Activated CD4-positive, alpha-beta T cell treated with anti-CD3 and anti-CD28 coated beads, Interleukin-2, amount 50 U/mL, for 1 hour (primary cell): Measurements from ENCODE around the gene BDKRB1.
"Not testable (repeated sequence)": the region's sequence is repeated elsewhere in the genome, so short reads cannot be mapped to it uniquely, and the experiment has no call there.

ENCODE experiments used
- DNase-seq: peaks from one replicate; pipeline ENCODE4 v3.0.0-alpha.2; 2020

Gene BDKRB1

GRCh38 chr14:96235426-96235825 lies 20.6 kb upstream of the BDKRB1 start:
- no peak for DNase-seq

DNA sequence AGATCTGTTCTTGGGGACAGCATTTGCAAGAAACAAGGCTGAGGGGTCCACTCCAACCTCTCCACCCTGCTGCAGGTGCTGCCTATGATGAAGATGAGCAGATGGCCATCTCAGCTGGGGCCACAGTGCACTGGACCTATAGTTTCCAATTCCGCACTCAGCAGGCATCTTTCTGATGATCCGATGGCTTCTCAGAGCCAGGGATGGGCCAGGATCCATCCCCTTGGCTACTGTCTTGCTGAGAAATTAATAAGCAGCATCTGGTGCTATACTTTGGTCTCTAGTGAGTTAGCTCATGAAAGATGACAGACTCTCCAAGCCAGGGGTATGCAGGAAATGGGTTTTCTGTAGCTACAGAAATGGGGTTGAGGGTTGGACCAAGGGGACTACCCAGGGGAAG lies 18.4 kb upstream of the BDKRB1 start:
- no peak for DNase-seq

GRCh38 chr14:96238676-96239265 lies 17.2 kb upstream of the BDKRB1 start:
- DNase-seq: no peak

DNA sequence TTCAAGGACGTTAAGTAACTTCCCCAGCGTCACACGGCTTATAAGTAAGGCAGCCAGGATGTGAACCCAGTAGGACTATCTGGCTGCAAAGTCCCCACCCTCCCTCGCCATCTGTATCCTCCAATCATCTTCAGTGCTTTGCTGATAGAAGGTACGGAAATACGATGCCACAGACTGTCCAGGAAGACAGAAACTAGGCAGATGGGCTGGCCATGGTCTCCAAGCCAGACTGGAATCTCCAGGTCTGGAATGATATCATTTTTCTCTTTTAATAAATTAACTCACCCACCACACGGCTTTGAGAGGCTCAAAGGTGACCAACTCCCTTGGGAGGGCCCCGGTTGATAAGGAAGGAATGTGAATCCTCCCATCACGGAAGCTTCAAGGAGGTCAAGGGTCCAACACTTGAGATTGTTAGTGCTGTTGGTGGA lies 16.3 kb upstream of the BDKRB1 start:
- no peak for DNase-seq

DNA sequence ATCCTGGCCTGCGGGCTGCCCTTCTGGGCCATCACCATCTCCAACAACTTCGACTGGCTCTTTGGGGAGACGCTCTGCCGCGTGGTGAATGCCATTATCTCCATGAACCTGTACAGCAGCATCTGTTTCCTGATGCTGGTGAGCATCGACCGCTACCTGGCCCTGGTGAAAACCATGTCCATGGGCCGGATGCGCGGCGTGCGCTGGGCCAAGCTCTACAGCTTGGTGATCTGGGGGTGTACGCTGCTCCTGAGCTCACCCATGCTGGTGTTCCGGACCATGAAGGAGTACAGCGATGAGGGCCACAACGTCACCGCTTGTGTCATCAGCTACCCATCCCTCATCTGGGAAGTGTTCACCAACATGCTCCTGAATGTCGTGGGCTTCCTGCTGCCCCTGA lies 15.4 kb upstream of the BDKRB1 start:
- DNase-seq: no peak

DNA sequence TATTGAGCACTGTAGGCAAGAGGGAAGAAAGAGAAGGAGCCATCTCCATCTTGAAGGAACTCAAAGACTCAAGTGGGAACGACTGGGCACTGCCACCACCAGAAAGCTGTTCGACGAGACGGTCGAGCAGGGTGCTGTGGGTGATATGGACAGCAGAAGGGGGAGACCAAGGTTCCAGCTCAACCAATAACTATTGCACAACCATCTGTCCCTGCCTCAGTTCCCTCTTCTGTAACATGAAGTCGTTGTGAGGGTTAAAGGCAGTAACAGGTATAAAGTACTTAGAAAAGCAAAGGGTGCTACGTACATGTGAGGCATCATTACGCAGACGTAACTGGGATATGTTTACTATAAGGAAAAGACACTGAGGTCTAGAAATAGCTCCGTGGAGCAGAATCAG lies 13.9 kb upstream of the BDKRB1 start:
- no peak for DNase-seq

- DNase-seq: no peak
Measured at GRCh38 chr14:96243785-96244184, 12.2 kb upstream of the BDKRB1 start.

DNA sequence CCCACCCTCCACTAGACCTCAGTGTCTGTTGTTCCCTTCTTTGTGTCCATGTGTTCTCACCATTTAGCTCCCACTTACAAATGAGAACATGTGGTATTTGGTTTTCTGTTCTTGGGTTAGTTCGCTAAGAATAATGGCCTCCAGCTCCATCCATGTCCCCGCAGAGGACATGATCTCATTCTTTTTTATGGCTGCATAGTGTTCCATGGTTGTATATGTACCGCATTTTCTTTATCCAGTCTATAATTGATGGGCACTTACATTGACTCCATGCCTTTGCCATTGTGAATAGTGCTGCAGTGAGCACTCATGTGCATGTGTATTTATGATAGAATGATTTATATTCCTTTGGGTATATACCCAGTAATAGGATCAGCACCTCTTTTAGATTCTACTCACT lies 10.9 kb upstream of the BDKRB1 start:
- not testable (repeated sequence) for DNase-seq

- no peak for DNase-seq
Measured at GRCh38 chr14:96245710-96246538, 10.1 kb upstream of the BDKRB1 start.

DNA sequence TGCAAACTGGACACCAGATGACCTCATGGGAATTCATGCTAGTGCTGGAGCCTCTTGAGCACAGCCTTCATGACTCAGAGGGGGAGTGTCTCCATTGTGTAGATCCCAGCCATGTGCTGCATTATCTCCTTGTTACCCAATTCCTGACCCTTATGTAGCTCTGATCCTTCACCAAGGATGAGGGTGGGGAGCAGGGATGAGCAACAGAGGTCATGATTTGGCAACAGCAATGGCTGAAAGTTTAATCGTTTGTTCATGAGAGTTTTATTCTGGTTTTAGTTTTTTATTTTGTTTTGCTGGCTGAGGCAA lies 9.5 kb upstream of the BDKRB1 start:
- DNase-seq: no peak

DNA sequence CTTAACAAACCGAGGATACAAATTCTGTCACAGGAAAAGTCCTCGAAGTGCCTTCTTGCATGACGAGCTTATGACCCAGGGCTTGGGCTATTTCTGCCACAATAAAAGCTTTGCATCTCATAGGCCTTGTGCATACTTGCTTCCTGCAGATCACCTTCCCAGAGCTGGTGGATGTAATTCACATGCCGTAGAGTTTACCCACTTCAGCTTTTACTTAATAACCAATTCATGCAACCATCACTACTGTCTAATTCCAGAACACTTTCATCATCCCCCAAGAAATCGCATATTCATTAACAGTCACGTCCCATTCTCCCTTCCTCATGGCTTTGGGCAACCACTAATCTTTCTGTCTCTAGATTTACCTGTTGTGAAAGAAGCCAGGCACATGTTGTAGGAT lies 9.0 kb upstream of the BDKRB1 start:
- no peak for DNase-seq

- no peak for DNase-seq
Measured at GRCh38 chr14:96249029-96249428, 7.0 kb upstream of the BDKRB1 start.

- DNase-seq: no peak
Measured at GRCh38 chr14:96250485-96250884, 5.5 kb upstream of the BDKRB1 start.

DNA sequence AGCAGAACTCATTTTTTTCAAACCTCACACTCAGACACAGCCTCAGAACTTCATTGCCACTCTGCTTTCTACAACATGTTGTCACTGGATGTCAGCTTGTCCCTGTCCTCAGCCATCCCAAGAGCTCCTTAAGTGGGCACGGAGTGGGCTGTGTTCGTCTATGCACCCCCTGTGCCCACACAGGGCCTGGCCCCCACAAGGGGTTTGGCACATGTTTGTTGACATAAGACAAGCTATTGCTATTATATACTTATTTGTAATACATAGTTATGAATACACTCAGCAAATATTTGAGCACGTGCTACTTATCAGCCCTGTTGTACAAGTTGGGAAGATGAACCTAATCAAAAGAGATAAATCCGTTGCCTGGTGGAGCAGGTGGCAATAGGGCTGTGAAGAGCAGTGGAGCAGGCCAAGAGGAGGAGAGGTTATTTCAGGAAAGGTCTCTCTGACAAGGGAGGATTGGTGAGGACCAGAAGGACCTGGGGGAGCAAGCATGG lies 4.3 kb upstream of the BDKRB1 start:
- no peak for DNase-seq

DNA sequence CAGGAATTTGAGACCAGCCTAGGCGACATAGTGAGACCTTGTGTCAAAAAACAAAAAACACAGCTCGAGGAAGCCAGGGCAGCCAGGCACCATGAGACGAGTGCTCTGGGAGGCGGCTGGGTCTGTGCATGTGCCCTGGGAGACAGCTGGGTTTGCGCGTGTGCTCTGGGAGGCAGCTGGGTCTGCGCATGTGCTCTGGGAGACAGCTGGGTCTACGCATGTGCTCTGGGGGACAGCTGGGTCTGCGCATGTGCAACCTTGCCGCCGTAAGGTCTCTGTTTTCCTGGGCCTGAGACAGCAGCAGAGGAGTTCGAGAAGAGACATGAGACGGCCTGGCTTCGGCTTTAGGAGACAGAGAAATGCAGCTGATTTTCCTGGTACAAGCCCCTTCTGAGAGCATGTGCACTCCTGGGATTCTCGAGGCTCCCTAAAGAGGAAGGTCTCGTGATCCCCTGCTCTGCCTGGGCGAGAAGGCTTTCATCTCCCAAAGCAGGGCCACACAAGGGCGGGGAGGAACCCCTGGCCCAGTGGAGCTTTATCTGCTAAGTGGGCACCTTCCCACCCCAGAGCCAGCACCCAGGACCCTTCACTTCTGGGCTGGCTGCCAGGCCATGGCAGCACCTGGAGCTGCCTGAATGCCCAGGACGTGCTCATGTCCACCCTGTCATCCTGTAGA lies 3.5 kb upstream of the BDKRB1 start:
- no peak for DNase-seq

DNA sequence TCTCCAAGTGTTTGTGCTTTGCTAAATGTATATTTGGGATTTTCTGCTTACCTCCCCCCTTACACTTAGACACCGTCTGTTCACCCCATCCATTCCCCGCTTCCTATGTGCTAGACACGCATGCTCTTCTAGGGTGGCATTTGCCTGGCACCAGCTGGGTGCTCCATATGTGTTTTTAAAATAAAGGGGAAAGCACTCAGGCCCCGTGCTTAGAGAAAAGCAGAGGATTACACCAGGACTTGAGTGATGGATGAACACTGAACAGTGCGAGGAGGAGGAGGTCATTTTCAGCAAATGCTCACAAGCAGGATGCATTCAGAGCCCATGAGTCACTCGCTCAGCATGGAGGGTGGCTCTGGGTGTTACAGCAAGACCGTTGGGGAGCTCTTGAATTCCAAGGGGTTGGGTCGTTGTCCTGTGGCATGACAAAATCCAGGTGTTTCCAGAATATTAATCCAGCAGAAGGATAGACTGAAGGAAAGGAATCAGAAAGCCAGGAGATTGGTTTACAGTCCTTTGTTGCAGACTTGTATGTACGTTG lies 2.9 kb upstream of the BDKRB1 start:
- DNase-seq: no peak

DNA sequence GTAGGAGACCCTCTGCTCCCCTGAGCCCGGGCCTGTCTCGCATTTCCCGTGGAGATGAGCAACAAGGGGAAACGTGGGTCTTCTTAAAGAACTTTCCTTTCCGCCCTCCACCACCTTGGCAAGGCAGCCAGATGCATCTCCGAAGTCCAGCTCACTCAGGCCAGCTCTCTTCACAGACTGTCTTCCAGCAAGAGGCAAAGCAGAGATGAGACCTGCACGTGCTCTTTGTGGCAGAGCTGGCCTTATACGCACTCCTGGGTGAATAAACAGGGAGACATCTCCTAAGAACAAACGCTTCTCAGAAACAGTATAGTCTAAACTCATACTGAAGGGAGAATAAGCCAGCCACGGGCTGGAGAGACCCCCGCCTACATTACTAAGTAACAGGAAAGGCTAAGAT lies 1.3 kb upstream of the BDKRB1 start:
- DNase-seq: no peak

- no peak for DNase-seq
Measured at GRCh38 chr14:96256407-96256806, 397 bp downstream of the BDKRB1 start.

DNA sequence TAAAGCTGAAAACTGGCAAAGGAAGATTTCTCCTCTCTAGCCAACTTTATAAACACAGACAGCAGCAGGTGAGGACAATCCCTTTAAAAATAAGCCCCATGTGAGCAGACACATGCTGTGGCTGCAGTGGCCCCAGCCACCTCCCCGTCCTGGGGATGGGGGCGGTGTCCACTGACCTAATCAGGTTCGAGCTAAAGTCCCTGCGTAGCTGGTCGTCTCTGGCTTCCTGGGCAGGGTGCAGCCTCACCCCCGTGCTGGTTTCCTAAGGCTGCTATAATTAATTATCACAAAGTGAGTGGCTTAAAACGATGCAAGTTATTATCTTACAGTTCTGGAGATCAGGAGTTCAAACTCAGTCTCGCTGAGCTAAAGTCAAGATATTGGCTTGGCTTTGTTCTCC lies 1.0 kb downstream of the BDKRB1 start:
- no peak for DNase-seq

- no peak for DNase-seq
Measured at GRCh38 chr14:96257900-96258299, 1.9 kb downstream of the BDKRB1 start.

DNA sequence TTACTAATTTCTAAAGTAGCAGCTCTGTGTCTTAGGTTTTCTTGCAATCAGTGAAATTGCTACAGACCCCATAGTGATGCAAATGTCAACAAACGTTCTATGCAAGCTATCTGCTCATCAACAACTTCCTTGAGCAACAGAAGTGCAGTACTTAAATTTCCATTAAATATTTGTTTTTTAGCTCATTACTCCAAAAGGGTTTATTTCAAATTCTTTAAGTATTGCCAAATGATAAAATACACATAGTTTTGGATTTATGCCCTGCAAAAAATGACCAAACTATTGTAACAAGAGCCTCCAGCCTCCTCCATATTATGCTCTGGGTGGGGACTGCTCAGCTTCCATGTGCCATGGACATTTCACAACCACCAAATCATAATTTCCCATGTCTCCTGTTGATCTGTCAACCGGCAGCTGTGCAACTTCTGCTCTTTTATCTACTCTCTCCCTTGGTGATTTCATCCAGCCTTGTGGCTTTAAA lies 4.4 kb downstream of the BDKRB1 start:
- DNase-seq: no peak

GRCh38 chr14:96261053-96261452 lies 5.0 kb downstream of the BDKRB1 start:
- DNase-seq: no peak

DNA sequence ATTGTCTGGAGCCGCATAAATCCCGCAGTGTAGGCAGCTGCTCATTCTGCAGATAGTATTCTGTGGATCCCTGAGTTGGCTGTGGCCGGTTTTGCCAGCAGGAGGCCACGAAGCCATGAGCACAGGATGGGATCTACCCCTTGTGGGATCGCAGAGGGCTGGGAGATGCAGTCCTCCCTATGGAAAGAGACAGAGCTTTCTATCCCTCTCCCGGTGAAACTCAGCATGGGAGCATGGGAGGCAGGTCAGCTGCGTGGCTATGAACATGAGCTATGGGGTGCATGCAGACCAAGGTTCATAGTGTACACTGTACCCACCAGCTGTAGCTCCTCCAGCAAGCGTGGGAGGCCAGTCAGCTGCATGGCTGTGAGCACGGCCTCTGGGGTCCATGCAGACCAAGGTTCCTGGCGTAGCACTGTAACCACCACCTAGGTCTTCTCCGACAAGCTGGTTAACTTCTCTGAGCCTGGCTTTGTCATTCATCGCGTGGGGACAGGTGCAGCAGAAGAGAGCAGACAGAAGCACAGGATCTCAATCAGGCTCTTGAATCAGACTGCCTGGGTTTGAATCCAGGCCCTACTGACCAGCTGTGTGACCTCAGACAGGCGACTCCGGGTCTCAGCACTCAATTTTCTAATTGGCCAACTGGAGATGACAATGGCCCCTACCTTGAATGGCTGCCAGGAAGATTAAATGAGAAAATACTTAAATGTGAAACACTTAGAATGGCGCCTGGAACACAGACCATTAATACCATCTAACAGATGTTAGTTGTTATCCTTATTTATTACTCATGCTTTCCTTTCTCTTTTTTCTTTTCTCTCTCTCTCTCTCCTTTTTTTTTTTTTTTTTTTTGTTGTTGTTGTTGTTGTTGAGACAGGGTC lies 6.0 kb downstream of the BDKRB1 start:
- DNase-seq: no peak
